ENCODE results near the gene RFX6. TPM values are rescaled to one million over a fixed set of nuclear protein-coding genes. Genes with fewer than 3 reads are reported as not detected.

Gene RFX6
- total and polyA plus RNA-seq, 10 of the 15 experiments (the other 5 are each of a cell fraction or from before 2014, with no cell fraction given): not detected

- Histone ChIP-seq H3K36me3 (ENCODE audit: control insufficient read depth in 2 of 2, insufficient read depth in 2 of 2, low read length in 1 of 2) (no peaks in the 10 kb centered on the region), H3K4me1 (ENCODE audit: control insufficient read depth, insufficient read depth, low read length) (no peaks in the 10 kb centered on the region), H3K9me3 (replicated peaks; ENCODE audit: control insufficient read depth, insufficient read depth, low read length) (no peaks in the 10 kb centered on the region), H3K9ac (ENCODE audit: control insufficient read depth, insufficient read depth, low read length) (no peak overlapping the region), H3K27ac (ENCODE audit: control insufficient read depth, insufficient read depth) (no peak overlapping the region), H3K4me3 (no peak overlapping the region), H3K27me3 (replicated peaks in 1 of 2; ENCODE audit: control insufficient read depth in 2 of 2, insufficient read depth in 2 of 2, low read length in 1 of 2) (no peaks in the 10 kb centered on the region), H4K20me1 (ENCODE audit: control insufficient read depth, insufficient read depth) (no peaks in the 10 kb centered on the region), H3K4me2 (ENCODE audit: control insufficient read depth, insufficient read depth) (no peak overlapping the region), H3K79me2 (ENCODE audit: control insufficient read depth, insufficient read depth, low read length) (no peaks in the 10 kb centered on the region), H2AFZ (ENCODE audit: control insufficient read depth, low read depth, low read length) (no peak overlapping the region)
- in situ Hi-C loops (cut with MboI) (no loop called here), intact Hi-C loops (cut with micrococcal nuclease; ENCODE audit: unreplicated experiment) (no loop called here)
- ChIA-PET SMC1A (ENCODE audit: uncharacterized antibody, unreplicated experiment) (interaction anchor here (1.2 kb wide), 1 partner anchor 17 kb away, joined by 3 read pairs; no protein-coding TSS in a partner anchor), CTCF (no interaction called here), POLR2A (no interaction called here), RAD21 (ENCODE audit: unreplicated experiment) (no interaction called here)
- FAIRE-seq: no peak
- TF ChIP-seq ZBTB33 (IDR thresholded peaks at IDR 0.05) (no peak), TARDBP (IDR thresholded peaks at IDR 0.05; ENCODE audit: borderline replicate concordance) (no peak), RELA (IDR thresholded peaks at IDR 0.05; ENCODE audit: borderline replicate concordance, partially characterized antibody) (no peak)
- no peak for DNase-seq (ENCODE audit: low read depth, low spot score)
- no peak for ATAC-seq
- BruUV-seq (replicated peaks): no TSS peak
Observed at GRCh38 chr6:116931456-116931855, 54.4 kb downstream of the RFX6 start.

DNA sequence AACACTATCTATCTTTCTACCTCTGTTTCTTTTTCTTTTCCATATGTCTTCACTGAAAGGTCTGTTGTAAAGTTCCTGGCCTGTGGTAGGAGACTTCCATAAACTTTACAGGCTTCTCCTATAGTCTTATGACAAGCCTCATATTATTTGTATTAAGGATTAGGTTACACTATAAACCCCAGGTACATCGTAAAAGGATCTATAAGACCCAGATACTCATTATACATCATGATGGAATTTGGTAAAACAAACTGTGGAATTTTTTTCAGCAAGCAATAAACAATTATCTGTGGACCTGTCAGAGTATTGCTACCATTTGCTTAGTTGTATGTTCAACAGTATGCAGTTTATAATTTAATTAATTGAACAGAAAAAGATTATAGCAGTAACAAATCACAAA is 55.5 kb downstream of the RFX6 start:
- CTCF ChIA-PET: no interaction called here
- RAD21 ChIA-PET (ENCODE audit: unreplicated experiment): no interaction called here
- no TSS peak for BruUV-seq (replicated peaks)
- TF ChIP-seq ZSCAN29 (IDR thresholded peaks at IDR 0.05) (no peak), IRF3 (IDR thresholded peaks at IDR 0.05) (no peak)
- TF ChIP-seq, protein P1, sequence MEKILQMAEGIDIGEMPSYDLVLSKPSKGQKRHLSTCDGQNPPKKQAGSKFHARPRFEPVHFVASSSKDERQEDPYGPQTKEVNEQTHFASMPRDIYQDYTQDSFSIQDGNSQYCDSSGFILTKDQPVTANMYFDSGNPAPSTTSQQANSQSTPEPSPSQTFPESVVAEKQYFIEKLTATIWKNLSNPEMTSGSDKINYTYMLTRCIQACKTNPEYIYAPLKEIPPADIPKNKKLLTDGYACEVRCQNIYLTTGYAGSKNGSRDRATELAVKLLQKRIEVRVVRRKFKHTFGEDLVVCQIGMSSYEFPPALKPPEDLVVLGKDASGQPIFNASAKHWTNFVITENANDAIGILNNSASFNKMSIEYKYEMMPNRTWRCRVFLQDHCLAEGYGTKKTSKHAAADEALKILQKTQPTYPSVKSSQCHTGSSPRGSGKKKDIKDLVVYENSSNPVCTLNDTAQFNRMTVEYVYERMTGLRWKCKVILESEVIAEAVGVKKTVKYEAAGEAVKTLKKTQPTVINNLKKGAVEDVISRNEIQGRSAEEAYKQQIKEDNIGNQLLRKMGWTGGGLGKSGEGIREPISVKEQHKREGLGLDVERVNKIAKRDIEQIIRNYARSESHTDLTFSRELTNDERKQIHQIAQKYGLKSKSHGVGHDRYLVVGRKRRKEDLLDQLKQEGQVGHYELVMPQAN (conservative IDR thresholded peaks at IDR 0.05): no peak
- TF ChIP-seq, protein P2, sequence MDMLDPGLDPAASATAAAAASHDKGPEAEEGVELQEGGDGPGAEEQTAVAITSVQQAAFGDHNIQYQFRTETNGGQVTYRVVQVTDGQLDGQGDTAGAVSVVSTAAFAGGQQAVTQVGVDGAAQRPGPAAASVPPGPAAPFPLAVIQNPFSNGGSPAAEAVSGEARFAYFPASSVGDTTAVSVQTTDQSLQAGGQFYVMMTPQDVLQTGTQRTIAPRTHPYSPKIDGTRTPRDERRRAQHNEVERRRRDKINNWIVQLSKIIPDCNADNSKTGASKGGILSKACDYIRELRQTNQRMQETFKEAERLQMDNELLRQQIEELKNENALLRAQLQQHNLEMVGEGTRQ (IDR thresholded peaks at IDR 0.05; ENCODE audit: borderline replicate concordance, low read depth, low read length): no peak

More for the DNA sequence above, 55.5 kb downstream of the RFX6 start:
- no peak overlapping the region for H3K4me3 ChIP-seq
- intact Hi-C loops (cut with micrococcal nuclease; ENCODE audit: unreplicated experiment) (no loop called here), in situ Hi-C loops (cut with MboI) (no loop called here)
- no peak for ATAC-seq
- no peak overlapping the region for H3K9ac ChIP-seq (ENCODE audit: control insufficient read depth, insufficient read depth, low read length)
- POLR2A ChIA-PET: no interaction called here
- no peak for DNase-seq (ENCODE audit: low read depth, low spot score)
- no peaks in the 10 kb centered on the region for H3K4me1 ChIP-seq (ENCODE audit: control insufficient read depth, insufficient read depth, low read length)
- H2AFZ ChIP-seq (ENCODE audit: control insufficient read depth, low read depth, low read length): no peak overlapping the region
- no peaks in the 10 kb centered on the region for H3K79me2 ChIP-seq (ENCODE audit: control insufficient read depth, insufficient read depth, low read length)
- no peaks in the 10 kb centered on the region for H3K36me3 ChIP-seq (ENCODE audit: control insufficient read depth in 2 of 2, insufficient read depth in 2 of 2, low read length in 1 of 2)
- no peak overlapping the region for H3K27ac ChIP-seq (ENCODE audit: control insufficient read depth, insufficient read depth)
- SMC1A ChIA-PET (ENCODE audit: uncharacterized antibody, unreplicated experiment): interaction anchor here (0.6 kb wide), 1 partner anchor 764 kb away, joined by 3 read pairs; no protein-coding TSS in a partner anchor
- no peak overlapping the region for H3K4me2 ChIP-seq (ENCODE audit: control insufficient read depth, insufficient read depth)
- H3K27me3 ChIP-seq (replicated peaks in 1 of 2; ENCODE audit: control insufficient read depth in 2 of 2, insufficient read depth in 2 of 2, low read length in 1 of 2): no peaks in the 10 kb centered on the region
- no peaks in the 10 kb centered on the region for H3K9me3 ChIP-seq (replicated peaks; ENCODE audit: control insufficient read depth, insufficient read depth, low read length)
- no peak for FAIRE-seq
- no peaks in the 10 kb centered on the region for H4K20me1 ChIP-seq (ENCODE audit: control insufficient read depth, insufficient read depth)
- 0% methylated on average over 1 of the region's 1 CpG for WGBS (ENCODE audit: insufficient coverage, insufficient replicate concordance, low lambda C conversion rate, missing lambda C conversion rate)

Data from GM12878 (cell line).